Measurements from ENCODE around the gene AADACL4.

Gene AADACL4

DNA sequence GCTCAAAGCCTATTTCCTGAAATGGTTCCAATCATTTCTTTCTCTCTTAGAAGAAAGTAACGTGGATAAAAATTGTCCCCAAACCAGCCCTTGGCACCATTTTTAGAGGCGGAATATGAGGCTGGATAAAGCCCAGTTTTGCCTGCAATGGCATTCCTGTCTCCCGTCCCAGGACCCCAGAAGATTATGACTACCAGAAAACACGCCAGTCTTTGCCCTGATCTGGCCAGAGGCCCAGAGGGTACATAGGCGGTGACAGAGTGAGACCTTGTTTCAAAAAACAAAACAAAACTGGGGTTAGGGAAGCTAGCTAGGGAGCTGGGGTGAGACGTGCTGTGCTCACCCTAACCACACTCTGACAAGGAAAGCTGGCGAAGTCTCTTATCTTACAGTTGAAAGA, at the start of gene AADACL4:
Gene AADACL4, plus strand, starts transcription at position 301 of the 400 bp plus-strand sequence. CDS start 462 bp downstream, outside the sequence.
- DNase-seq (ENCODE audit: low read depth in 2 of 2): no peak

DNA sequence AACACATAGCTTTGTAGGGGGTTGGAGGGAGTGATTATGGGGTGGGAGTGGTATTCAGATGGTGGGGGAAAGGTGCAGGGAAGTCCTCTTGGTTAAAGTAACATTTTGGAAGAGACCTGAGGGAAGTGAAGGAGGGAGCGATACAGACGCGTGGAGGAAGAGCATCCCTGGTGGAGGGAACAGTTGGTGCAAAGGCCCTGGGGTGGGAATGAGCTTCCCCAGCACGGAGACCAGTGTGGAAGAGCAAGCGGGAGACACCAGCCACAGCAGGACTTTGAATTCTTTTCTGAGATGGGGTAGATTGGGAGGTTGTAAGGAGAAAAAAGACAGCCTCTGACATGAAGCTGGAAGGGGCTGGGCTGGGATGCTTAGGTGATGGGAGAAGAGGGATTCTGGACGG, 49.4 kb upstream of the AADACL4 start:
- DNase-seq (ENCODE audit: low read depth in 2 of 2): no peak

DNA sequence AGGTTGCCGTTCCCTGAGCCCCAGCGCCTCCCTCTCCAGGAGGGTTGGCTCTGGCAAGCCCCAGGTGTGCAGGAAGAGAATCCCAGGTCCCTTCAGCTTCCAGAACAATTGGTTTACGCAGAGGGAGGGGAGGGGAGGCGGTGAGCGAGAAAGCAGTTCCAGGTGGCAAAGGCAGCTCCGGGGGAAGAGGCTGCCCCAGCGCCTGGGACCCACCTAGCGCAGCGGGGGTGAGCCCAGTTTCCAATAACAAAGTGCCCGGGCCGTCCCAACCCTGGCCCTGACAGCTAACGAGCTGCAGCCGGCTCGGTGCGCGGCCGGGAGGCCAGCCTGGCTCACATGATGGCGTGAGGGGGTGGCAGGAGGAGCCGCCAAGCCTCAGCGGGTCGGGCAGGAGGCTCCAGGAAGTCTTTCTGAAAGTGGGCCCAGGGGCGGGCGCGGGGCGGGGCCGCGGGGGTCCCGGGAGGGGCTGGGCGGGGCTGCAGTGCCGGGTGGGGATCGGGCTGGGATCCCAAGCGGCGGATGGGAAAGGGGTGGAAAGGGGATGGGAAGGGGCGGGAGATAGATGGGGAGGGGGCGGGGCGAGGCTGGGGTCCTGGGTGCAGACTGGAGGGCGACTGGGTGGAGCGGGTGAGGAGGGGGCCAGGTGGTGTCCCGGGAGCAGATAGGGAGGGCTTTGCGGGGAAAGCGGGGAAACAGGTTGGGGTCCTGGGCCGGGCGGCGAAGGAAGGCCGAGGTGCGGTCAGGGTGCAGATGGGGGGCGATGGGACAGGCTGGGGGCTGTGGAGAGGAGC, 48.7 kb upstream of the AADACL4 start:
- DNase-seq (ENCODE audit: low read depth in 2 of 2): no peak

DNA sequence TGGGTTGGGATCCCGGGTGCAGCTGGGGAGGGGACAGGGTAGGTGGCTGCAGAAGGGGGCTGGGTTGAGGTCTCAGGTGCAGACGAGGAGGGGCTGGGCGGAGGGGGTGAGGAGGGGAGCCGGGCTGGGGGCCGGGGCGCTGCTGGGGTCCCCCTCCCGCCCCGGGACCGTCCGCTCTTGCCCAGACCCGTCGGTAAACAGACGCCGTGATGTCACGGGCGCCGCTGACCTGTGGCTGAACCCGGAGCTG, 48.2 kb upstream of the AADACL4 start:
- no peak for DNase-seq (ENCODE audit: low read depth in 2 of 2)

- DNase-seq (ENCODE audit: low read depth in 2 of 2): no peak
These were observed 47.7 kb upstream of the AADACL4 start for GRCh38 chr1:12596007-12596821.

- no peak for DNase-seq (ENCODE audit: low read depth in 2 of 2)
These were observed 46.1 kb upstream of the AADACL4 start for GRCh38 chr1:12597792-12598191.

DNA sequence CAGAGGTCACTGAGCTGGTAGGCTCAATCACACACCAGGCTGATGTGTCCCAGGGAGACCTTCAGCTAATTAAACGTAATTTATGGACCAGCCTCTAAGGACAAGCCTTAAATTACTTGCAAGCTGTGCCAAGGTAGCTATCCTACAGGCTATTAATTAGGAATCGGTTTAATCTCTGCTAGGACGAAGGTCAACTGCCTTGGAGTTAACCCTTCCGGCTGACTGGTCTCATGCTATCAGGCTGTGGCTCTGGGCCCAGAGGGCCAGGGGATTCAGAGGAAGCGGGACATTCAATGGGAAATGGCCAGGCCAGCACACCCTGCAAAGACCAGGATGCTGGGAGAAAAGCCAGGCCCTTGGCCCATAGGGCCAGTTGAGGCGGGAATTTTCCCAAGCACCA, 44.9 kb upstream of the AADACL4 start:
- DNase-seq (ENCODE audit: low read depth in 2 of 2): no peak

DNA sequence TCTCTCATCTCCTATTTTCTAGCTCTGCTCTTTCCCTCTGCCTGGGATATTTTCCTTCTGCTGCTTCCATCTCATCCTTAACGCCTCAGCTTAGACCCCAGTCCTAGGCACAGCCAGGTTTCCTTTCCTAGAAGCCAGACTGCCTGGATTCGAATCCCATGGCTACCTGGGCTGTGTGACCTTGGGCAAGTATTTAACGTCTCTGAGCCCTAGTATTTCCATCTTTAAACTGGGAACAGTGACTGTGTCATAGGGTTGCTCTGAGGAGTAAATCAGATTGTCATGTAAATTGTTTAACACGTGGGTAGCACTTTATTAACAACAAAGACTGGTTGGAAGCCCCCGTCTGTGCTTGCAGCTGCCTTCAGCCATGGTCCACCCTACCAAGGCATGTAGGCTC, 44.2 kb upstream of the AADACL4 start:
- DNase-seq (ENCODE audit: low read depth in 2 of 2): no peak

GRCh38 chr1:12600335-12600734, 43.5 kb upstream of the AADACL4 start:
- no peak for DNase-seq (ENCODE audit: low read depth in 2 of 2)

- no peak for DNase-seq (ENCODE audit: low read depth in 2 of 2)
These were observed 42.8 kb upstream of the AADACL4 start for GRCh38 chr1:12600880-12601633.

GRCh38 chr1:12601700-12602658, 41.9 kb upstream of the AADACL4 start:
- DNase-seq (ENCODE audit: low read depth in 2 of 2): no peak

- DNase-seq (ENCODE audit: low read depth in 2 of 2): no peak
These were observed 41.2 kb upstream of the AADACL4 start for GRCh38 chr1:12602659-12603024.

- DNase-seq (ENCODE audit: low read depth in 2 of 2): no peak
These were observed 40.7 kb upstream of the AADACL4 start for GRCh38 chr1:12603224-12603623.

- DNase-seq (ENCODE audit: low read depth in 2 of 2): peak; percentile 46 to 55
These were observed 39.6 kb upstream of the AADACL4 start for GRCh38 chr1:12604114-12604874.

DNA sequence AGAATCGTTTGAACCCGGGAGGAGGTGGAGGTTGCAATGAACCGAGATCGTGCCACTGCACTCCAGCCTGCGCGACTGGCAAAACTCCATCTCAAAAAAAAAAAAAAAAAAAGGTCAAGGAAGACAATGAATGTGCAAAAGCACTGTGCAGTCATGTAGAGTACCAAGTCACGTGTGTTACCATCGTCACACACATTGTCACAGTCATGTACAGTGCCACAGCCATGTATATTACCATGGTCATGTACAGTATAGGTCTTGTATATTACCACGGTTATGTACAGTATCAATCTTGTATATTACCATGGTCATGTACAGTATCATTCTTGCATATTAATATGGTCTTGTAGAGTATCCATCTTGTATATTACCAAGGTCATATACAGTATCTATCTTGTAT, 38.9 kb upstream of the AADACL4 start:
- DNase-seq (ENCODE audit: low read depth in 2 of 2): no peak

DNA sequence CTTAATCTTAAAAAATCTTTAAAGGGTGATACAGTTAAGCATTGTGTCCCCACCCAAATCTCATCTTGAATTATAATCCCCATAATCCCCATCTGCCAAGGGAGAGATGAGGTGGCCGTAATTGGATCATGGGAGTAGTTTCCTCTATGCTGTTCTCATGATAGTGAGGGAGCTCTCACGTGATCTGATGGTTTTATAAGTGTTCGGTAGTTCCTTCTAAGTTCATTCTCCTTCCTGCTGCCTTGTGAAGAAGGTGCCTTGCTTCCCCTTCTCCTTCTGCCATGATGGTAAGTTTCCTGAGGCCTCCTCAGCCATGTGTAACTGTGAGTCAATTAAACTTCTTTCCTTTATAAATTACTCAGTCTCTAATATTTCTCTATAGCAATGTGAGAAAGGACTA, 36.6 kb upstream of the AADACL4 start:
- DNase-seq (ENCODE audit: low read depth in 2 of 2): no peak

- no peak for DNase-seq (ENCODE audit: low read depth in 2 of 2)
These were observed 35.5 kb upstream of the AADACL4 start for GRCh38 chr1:12608311-12608957.

DNA sequence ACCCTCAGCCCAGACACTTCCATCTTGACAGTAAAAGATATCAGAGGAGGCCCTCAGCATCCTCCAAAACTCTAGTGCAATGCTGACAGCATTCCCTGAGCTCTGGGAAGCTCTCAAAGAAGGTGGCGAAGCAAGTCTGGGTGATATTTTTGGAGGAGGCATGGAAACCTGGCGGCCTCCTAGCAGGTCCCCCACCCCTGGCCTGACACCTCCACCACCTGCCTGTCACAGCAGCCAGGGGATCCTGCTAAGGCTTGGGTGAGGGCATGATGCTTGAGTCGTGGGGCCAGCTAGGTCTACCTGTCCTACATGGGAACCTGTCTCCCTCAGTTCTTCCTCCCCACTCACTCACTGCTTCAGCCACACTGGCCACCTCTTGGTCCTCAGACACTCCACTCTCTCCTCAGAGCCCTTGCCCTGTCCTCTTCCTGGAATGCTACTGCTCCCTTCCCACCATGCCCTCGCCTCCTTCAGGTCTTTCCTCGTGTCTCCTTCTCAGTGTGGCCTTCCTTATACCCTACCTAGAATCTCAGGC, 34.3 kb upstream of the AADACL4 start:
- DNase-seq (ENCODE audit: low read depth in 2 of 2): no peak

- no peak for DNase-seq (ENCODE audit: low read depth in 2 of 2)
These were observed 33.5 kb upstream of the AADACL4 start for GRCh38 chr1:12610305-12610935.

- DNase-seq (ENCODE audit: low read depth in 2 of 2): no peak
These were observed 32.9 kb upstream of the AADACL4 start for GRCh38 chr1:12610941-12611340.
